ENCODE results near the gene MLC1.

MLC1 gene

GRCh38 chr22:50060441-50061140 lies 24.6 kb downstream of the MLC1 start:
- Histone ChIP-seq H3K27me3 (ENCODE audit: insufficient read depth, poor library complexity, severe bottlenecking) (peaks cover 22% of the 10 kb centered on the region), H3K4me1 (ENCODE audit: insufficient read depth, poor library complexity, severe bottlenecking) (no peaks in the 10 kb centered on the region), H3K9me3 (ENCODE audit: severe bottlenecking) (no peaks in the 10 kb centered on the region), H3K36me3 (ENCODE audit: low read depth) (no peaks in the 10 kb centered on the region), H3K4me3 (ENCODE audit: severe bottlenecking) (no peak overlapping the region), H3K27ac (ENCODE audit: poor library complexity, severe bottlenecking) (no peak overlapping the region)
- ATAC-seq (ENCODE audit: low read depth) (no peak), DNase-seq (ENCODE audit: low spot score) (no peak)
- TF ChIP-seq CTCF (IDR thresholded peaks at IDR 0.05; ENCODE audit: poor library complexity, severe bottlenecking): no peak

DNA sequence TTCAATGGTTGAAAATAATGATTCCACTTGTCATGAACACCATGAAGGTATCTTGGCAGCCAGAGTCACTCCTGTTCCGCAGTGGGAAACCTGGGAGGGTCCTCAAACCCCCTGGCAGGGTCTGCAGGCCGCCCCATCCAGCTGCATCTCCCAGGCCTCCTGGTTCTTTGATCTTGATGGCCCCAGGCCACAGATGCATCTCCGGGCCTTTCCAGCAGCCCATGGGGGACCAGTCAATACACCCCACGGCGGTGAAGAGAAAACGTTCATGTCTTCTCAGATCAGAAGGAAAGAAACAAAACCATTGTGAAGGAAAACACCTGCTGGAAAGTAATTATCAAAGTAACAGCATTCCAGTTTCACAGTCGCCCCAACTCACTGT lies 25.4 kb downstream of the MLC1 start:
- no peak for ATAC-seq (ENCODE audit: low read depth)
- no peak overlapping the region for H3K27ac ChIP-seq (ENCODE audit: poor library complexity, severe bottlenecking)

DNA sequence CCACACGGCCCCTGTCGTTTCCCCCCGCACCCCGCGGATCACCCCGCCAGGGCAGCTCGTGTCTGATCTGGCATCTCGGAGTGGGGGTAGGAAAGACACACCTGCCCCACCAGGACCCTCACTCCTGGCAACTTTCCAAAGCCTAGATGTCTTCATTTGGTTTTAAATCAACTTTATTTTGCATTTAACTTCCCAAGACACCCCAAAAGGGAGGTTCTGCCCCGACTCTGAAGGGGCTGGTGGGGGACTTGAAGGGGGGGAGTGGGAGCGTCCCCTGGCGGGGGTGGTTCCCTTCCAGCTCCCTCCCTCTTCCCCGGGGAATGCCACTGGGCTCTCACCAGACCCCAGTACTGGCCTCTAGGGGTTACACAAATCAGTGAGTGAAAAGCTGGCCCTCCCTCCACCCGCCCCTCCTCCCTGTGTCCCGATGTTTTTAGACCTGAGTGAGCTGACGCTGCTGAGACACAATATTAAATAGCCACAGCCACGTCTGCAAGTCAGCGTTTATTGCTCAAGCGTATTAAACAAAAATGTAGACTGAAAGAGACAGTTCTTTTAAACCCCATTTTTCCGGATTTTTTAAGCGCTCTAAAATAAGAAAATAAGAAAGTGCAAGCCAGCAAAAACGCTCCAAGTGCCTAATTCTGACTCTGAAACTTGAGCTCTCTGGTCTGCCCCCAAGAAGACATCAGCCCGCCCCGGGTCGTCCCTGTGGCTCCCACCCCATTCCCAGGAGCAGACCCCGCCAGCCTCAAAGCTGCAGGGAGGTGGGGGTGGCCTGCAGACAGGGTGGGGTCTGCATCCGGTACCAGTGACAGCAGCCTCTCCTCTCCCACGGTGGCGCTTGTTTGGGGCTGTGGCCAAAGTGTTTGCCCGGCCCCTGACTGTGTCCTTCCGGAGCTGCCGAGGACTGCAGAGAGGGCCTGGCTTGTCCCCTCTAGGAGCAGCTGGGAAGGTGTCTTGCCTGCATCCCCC lies 26.0 kb downstream of the MLC1 start:
- DNase-seq (ENCODE audit: low spot score) (peak; percentile 52), ATAC-seq (ENCODE audit: low read depth) (peak; percentile 34; the same call in 2 of the 3 replicates)
- Histone ChIP-seq H3K27ac (ENCODE audit: poor library complexity, severe bottlenecking) (no peak overlapping the region), H3K4me3 (ENCODE audit: severe bottlenecking) (no peak overlapping the region), H3K27me3 (ENCODE audit: insufficient read depth, poor library complexity, severe bottlenecking) (peaks cover 22% of the 10 kb centered on the region), H3K4me1 (ENCODE audit: insufficient read depth, poor library complexity, severe bottlenecking) (no peaks in the 10 kb centered on the region), H3K9me3 (ENCODE audit: severe bottlenecking) (no peaks in the 10 kb centered on the region), H3K36me3 (ENCODE audit: low read depth) (no peaks in the 10 kb centered on the region)
- no peak for TF ChIP-seq CTCF (IDR thresholded peaks at IDR 0.05; ENCODE audit: poor library complexity, severe bottlenecking)

More for the DNA sequence above, 25.4 kb downstream of the MLC1 start:
- Histone ChIP-seq H3K27me3 (ENCODE audit: insufficient read depth, poor library complexity, severe bottlenecking) (peaks cover 22% of the 10 kb centered on the region), H3K4me3 (ENCODE audit: severe bottlenecking) (no peak overlapping the region), H3K36me3 (ENCODE audit: low read depth) (no peaks in the 10 kb centered on the region), H3K9me3 (ENCODE audit: severe bottlenecking) (no peaks in the 10 kb centered on the region), H3K4me1 (ENCODE audit: insufficient read depth, poor library complexity, severe bottlenecking) (no peaks in the 10 kb centered on the region)
- DNase-seq (ENCODE audit: low spot score): no peak
- TF ChIP-seq CTCF (IDR thresholded peaks at IDR 0.05; ENCODE audit: poor library complexity, severe bottlenecking): no peak

- H3K9me3 ChIP-seq (ENCODE audit: severe bottlenecking): no peaks in the 10 kb centered on the region
- TF ChIP-seq CTCF (IDR thresholded peaks at IDR 0.05; ENCODE audit: poor library complexity, severe bottlenecking): no peak
- no peaks in the 10 kb centered on the region for H3K36me3 ChIP-seq (ENCODE audit: low read depth)
- DNase-seq (ENCODE audit: low spot score) (no peak), ATAC-seq (ENCODE audit: low read depth) (no peak)
- no peak within 1 kb of the TSS for H3K27ac ChIP-seq (ENCODE audit: poor library complexity, severe bottlenecking)
- no peak within 1 kb of the TSS for H3K4me3 ChIP-seq (ENCODE audit: severe bottlenecking)
- H3K4me1 ChIP-seq (ENCODE audit: insufficient read depth, poor library complexity, severe bottlenecking): no peaks in the 10 kb centered on the region
- H3K27me3 ChIP-seq (ENCODE audit: insufficient read depth, poor library complexity, severe bottlenecking): peaks cover 22% of the 10 kb centered on the region
Observed at GRCh38 chr22:50058061-50058905, 26.9 kb downstream of the MLC1 start, which contains the start of gene TTLL8. TSS of gene TTLL8 (minus strand) at chr22:50058298.

Data from RWPE2 (cell line).